GM23338 (cell line): Measurements from ENCODE around the gene RPP40. TPM values are rescaled to one million over a fixed set of nuclear protein-coding genes. Genes with fewer than 3 reads are reported as not detected.

Experiments used
- ATAC-seq: fragments of 200-7000 bp; cut with Tn5 transposase; 3 replicates; pipeline ENCODE4 v1.9.1; 2020
- DNase-seq: peaks from one replicate; pipeline ENCODE4 v3.0.0-alpha.2; 2015; ENCODE audit warnings: low spot score
- H2AFZ ChIP-seq: fragments of 200-600 bp; sonication (generic); 2 replicates; pipeline ENCODE4 v1.8.0; 2016; ENCODE audit warnings: antibody characterized with exemption, mild to moderate bottlenecking, moderate library complexity
- H3F3A ChIP-seq: fragments of 200-600 bp; sonication (generic); replicated peaks from 2 replicates; pipeline ENCODE4 v1.8.0; 2017; ENCODE audit warnings: antibody characterized with exemption, mixed run types, low read depth
- H3K27ac ChIP-seq: fragments of 200-600 bp; sonication (generic); 2 replicates; pipeline ENCODE4 v1.6.1; 2016; ENCODE audit warnings: low read depth
- H3K27me3 ChIP-seq: fragments of 200-600 bp; sonication (generic); 2 replicates; pipeline ENCODE4 v1.8.0; 2016; ENCODE audit warnings: mild to moderate bottlenecking, mixed run types, moderate library complexity; ENCODE audit not compliant: insufficient read depth
- H3K36me3 ChIP-seq: fragments of 200-600 bp; sonication (generic); 2 replicates; pipeline ENCODE4 v1.8.0; 2016; ENCODE audit warnings: mild to moderate bottlenecking; ENCODE audit not compliant: insufficient read depth
- H3K4me1 ChIP-seq: fragments of 200-600 bp; sonication (generic); 2 replicates; pipeline ENCODE4 v1.8.0; 2016; ENCODE audit warnings: mild to moderate bottlenecking, moderate library complexity; ENCODE audit not compliant: insufficient read depth
- H3K4me2 ChIP-seq: fragments of 200-600 bp; sonication (generic); 2 replicates; pipeline ENCODE4 v1.7.1; 2017; ENCODE audit warnings: mixed run types
- H3K4me3 ChIP-seq: fragments of 200-600 bp; sonication (generic); 2 replicates; pipeline ENCODE4 v1.6.1; 2016; ENCODE audit warnings: mixed run types
- H3K79me2 ChIP-seq: fragments of 200-600 bp; sonication (generic); replicated peaks from 2 replicates; pipeline ENCODE4 v1.8.0; 2017; ENCODE audit warnings: mild to moderate bottlenecking; ENCODE audit not compliant: insufficient read depth
- H3K9me2 ChIP-seq: fragments of 200-600 bp; sonication (generic); 2 replicates; pipeline ENCODE4 v1.8.0; 2017; ENCODE audit not compliant: insufficient read depth
- H4K20me1 ChIP-seq: fragments of 200-600 bp; sonication (generic); replicated peaks from 2 replicates; pipeline ENCODE4 v1.8.0; 2017; ENCODE audit warnings: mild to moderate bottlenecking; ENCODE audit not compliant: insufficient read depth
- H3K27ac Mint-ChIP-seq: 2 replicates; pipeline ENCODE4 v1.8.0; 2020; ENCODE audit warnings: inconsistent platforms, mild to moderate bottlenecking, moderate library complexity, mixed read lengths
- H3K27me3 Mint-ChIP-seq: 3 replicates; pipeline ENCODE4 v1.8.0; 2022; ENCODE audit warnings: low read depth, mild to moderate bottlenecking, moderate library complexity, mixed read lengths, inconsistent platforms; ENCODE audit not compliant: insufficient read depth, poor library complexity
- H3K36me3 Mint-ChIP-seq: 3 replicates; pipeline ENCODE4 v1.8.0; 2021; ENCODE audit warnings: low read depth, mild to moderate bottlenecking, inconsistent platforms, moderate library complexity, mixed read lengths
- H3K4me1 Mint-ChIP-seq: 3 replicates; pipeline ENCODE4 v1.8.0; 2020; ENCODE audit warnings: mild to moderate bottlenecking, inconsistent platforms, mixed read lengths
- H3K4me3 Mint-ChIP-seq: 3 replicates; pipeline ENCODE4 v1.8.0; 2021; ENCODE audit warnings: moderate library complexity, mild to moderate bottlenecking, inconsistent platforms, mixed read lengths
- H3K9me3 Mint-ChIP-seq: 3 replicates; pipeline ENCODE4 v1.8.0; 2020; ENCODE audit warnings: moderate library complexity, mild to moderate bottlenecking, inconsistent platforms, mixed read lengths
- CREB1 ChIP-seq: fragments of 250-450 bp; sonication (Bioruptor Pico); IDR thresholded peaks from 2 replicates; pipeline ENCODE4 v1.5.0; 2020; ENCODE audit warnings: low read depth, mild to moderate bottlenecking, moderate library complexity
- ETS1 ChIP-seq: IDR thresholded peaks from 2 replicates; pipeline ENCODE4 v1.6.1; 2016; ENCODE audit warnings: antibody characterized with exemption
- EZH2 ChIP-seq: fragments of 200-600 bp; sonication (generic); IDR thresholded peaks from one replicate; pipeline ENCODE4 v1.8.0; 2017; ENCODE audit warnings: antibody characterized with exemption, mild to moderate bottlenecking, low read depth; ENCODE audit not compliant: unreplicated experiment
- EZH2phosphoT487 ChIP-seq: fragments of 200-600 bp; sonication (generic); IDR thresholded peaks from one replicate; pipeline ENCODE4 v1.8.1; 2018; ENCODE audit warnings: antibody characterized with exemption; ENCODE audit not compliant: unreplicated experiment
- JUNB ChIP-seq: IDR thresholded peaks from one replicate; pipeline ENCODE4 v1.6.1; 2016; ENCODE audit warnings: antibody characterized with exemption; ENCODE audit not compliant: unreplicated experiment
- ZNF462 ChIP-seq: fragments of 250-450 bp; sonication (Bioruptor Pico); IDR thresholded peaks from 2 replicates; pipeline ENCODE4 v1.5.0; 2020; ENCODE audit warnings: mild to moderate bottlenecking, moderate library complexity
- polyA plus RNA-seq: library from polyadenylated mRNA; unstranded; fragments of >200 nt; fragmentation: Nextera tagmentation; extraction: Ambion mirVana; gene quantifications from 2 replicates; pipeline ENCODE4 v1.2.1, GENCODE V29; 2016
- total RNA-seq: library from RNA; depleted of rRNA; stranded (reverse); fragments of >200 nt; shearing (Covaris generic); gene quantifications from 2 replicates; pipeline ENCODE4 v1.2.3, GENCODE V29; 2014

Gene RPP40
- total and polyA plus RNA-seq, 2 experiments from 2014 or later = 39.3 to 40.4 TPM

GRCh38 chr6:4961322-4962168, 42.3 kb downstream of the RPP40 start:
- no peaks in the 10 kb centered on the region for H3K27me3 ChIP-seq
- H3K4me1 ChIP-seq = peaks cover 10% of the 10 kb centered on the region; the same call in 1 of the 2 replicates
- TF ChIP-seq EZH2 (no peak), EZH2phosphoT487 (no peak), JUNB (no peak), CREB1 (no peak), ZNF462 (CRISPR knock-in tag) (no peak)
- Mint-ChIP-seq H3K36me3 (0 out of 3 replicates have a peak, but pooled peaks cover 2% of the 10 kb centered on the region), H3K4me3 (no peak overlapping the region), H3K27me3 (peaks cover 12% of the 10 kb centered on the region), H3K9me3 (peaks cover 3% of the 10 kb centered on the region; the same call in 2 of the 3 replicates), H3K27ac (no peak overlapping the region), H3K4me1 (peaks cover 42% of the 10 kb centered on the region)
- no peaks in the 10 kb centered on the region for H3K36me3 ChIP-seq
- DNase-seq = no peak
- no peak for ATAC-seq
- no peaks in the 10 kb centered on the region for H3K9me2 ChIP-seq
- no peaks in the 10 kb centered on the region for H3F3A ChIP-seq
- H3K27ac ChIP-seq = no peak overlapping the region
- no peak overlapping the region for H3K4me3 ChIP-seq
- no peaks in the 10 kb centered on the region for H3K79me2 ChIP-seq
- H3K4me2 ChIP-seq = no peak overlapping the region
- H4K20me1 ChIP-seq = no peaks in the 10 kb centered on the region
- H2AFZ ChIP-seq = no peak overlapping the region

- no peak for ATAC-seq
- TF ChIP-seq CREB1 (no peak), EZH2 (no peak), ETS1 (no peak)
Measured at GRCh38 chr6:4958624-4959023, 45.2 kb downstream of the RPP40 start.

More at GRCh38 chr6:4958624-4959023, 45.2 kb downstream of the RPP40 start:
- Mint-ChIP-seq H3K4me3 (no peak overlapping the region), H3K27ac (no peak overlapping the region), H3K4me1 (peaks cover 27% of the 10 kb centered on the region), H3K9me3 (peaks cover 3% of the 10 kb centered on the region; the same call in 2 of the 3 replicates), H3K36me3 (peaks cover 22% of the 10 kb centered on the region), H3K27me3 (peaks cover 6% of the 10 kb centered on the region)
- Histone ChIP-seq H3K4me1 (peaks cover 10% of the 10 kb centered on the region; the same call in 1 of the 2 replicates), H3K27ac (no peak overlapping the region), H3F3A (no peaks in the 10 kb centered on the region), H3K4me3 (no peak overlapping the region), H3K9me2 (no peaks in the 10 kb centered on the region), H3K27me3 (no peaks in the 10 kb centered on the region), H3K4me2 (no peak overlapping the region), H4K20me1 (no peaks in the 10 kb centered on the region; the same call in 1 of the 2 replicates), H3K36me3 (no peaks in the 10 kb centered on the region; the same call in 1 of the 2 replicates), H2AFZ (no peak overlapping the region), H3K79me2 (no peaks in the 10 kb centered on the region)
- DNase-seq = no peak
